A673 (cell line): ENCODE measurements around the gene GDF7.

ENCODE experiments used
- EZH2 ChIP-seq: fragments of 200-600 bp; sonication (generic); IDR thresholded peaks from 2 replicates; pipeline ENCODE4 v1.6.1; 2017; ENCODE audit warnings: borderline replicate concordance, low read depth, mild to moderate bottlenecking, mixed read lengths, antibody characterized with exemption, low read length; ENCODE audit not compliant: poor library complexity, severe bottlenecking
- TF ChIP-seq, protein P1 (sequence below): fragments of 300-800, 200-600 bp; sonication (generic); conservative IDR thresholded peaks from 2 replicates; pipeline ENCODE4 v1.5.1; 2017; ENCODE audit warnings: low read depth, mild to moderate bottlenecking, antibody characterized with exemption, low read length, moderate library complexity, mixed read lengths

- TF ChIP-seq, protein P1, sequence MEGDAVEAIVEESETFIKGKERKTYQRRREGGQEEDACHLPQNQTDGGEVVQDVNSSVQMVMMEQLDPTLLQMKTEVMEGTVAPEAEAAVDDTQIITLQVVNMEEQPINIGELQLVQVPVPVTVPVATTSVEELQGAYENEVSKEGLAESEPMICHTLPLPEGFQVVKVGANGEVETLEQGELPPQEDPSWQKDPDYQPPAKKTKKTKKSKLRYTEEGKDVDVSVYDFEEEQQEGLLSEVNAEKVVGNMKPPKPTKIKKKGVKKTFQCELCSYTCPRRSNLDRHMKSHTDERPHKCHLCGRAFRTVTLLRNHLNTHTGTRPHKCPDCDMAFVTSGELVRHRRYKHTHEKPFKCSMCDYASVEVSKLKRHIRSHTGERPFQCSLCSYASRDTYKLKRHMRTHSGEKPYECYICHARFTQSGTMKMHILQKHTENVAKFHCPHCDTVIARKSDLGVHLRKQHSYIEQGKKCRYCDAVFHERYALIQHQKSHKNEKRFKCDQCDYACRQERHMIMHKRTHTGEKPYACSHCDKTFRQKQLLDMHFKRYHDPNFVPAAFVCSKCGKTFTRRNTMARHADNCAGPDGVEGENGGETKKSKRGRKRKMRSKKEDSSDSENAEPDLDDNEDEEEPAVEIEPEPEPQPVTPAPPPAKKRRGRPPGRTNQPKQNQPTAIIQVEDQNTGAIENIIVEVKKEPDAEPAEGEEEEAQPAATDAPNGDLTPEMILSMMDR = no peak
- no peak for TF ChIP-seq EZH2
Observed at GRCh38 chr2:20671736-20672080, 4.8 kb downstream of the GDF7 start.
